Ascending aorta (tissue), 2 donors: ENCODE results near the gene PNRC2. TPM values are rescaled to one million over a fixed set of nuclear protein-coding genes. Genes with fewer than 3 reads are reported as not detected.
A peak's percentile ranks its signal among the peaks of the same experiment; 100 is the strongest.

Experiments used
- DNase-seq, 2 donors: peaks; one replicate each; pipeline ENCODE4 v3.0.0-alpha.2; 2019; ENCODE audit warnings: low spot score in 2 of 2
- H3K27ac ChIP-seq, 2 donors: fragments of 200-600 bp; sonication (generic); one replicate each; pipeline ENCODE4 v1.5.1; 2016 to 2017; ENCODE audit warnings: mild to moderate bottlenecking in 1 of 2
- H3K27me3 ChIP-seq: fragments of 200-600 bp; sonication (generic); one replicate; pipeline ENCODE4 v1.5.1; 2017
- H3K36me3 ChIP-seq, 2 donors: fragments of 200-600 bp; sonication (generic); one replicate each; pipeline ENCODE4 v1.5.1; 2016
- H3K4me1 ChIP-seq, 2 donors: fragments of 200-600 bp; sonication (generic); one replicate each; pipeline ENCODE4 v1.5.1; 2016 to 2017; ENCODE audit warnings: mild to moderate bottlenecking in 1 of 2
- H3K4me3 ChIP-seq, 2 donors: fragments of 200-600 bp; sonication (generic); one replicate each; pipeline ENCODE4 v1.5.1; 2016 to 2017; ENCODE audit warnings: mild to moderate bottlenecking in 1 of 2
- H3K9me3 ChIP-seq, 2 donors: fragments of 200-600 bp; sonication (generic); one replicate each; pipeline ENCODE4 v1.5.1; 2016
- intact Hi-C: fragments of 100-400 bp; cut with DNase I; formaldehyde crosslinking; loops from one replicate; pipeline ENCODE4 v1.15.1; 2023
- total RNA-seq: library from RNA; depleted of rRNA; stranded (reverse); fragments of >200 nt; gene quantifications from one replicate; pipeline ENCODE4 v1.1.0, GENCODE V29; 2016
- TF ChIP-seq, protein P1 (sequence below), 3 experiments: fragments of 200-600 bp in 2 of 3; fragments of 450-650 bp in 1 of 3; sonication (generic) in 2 of 3; IDR thresholded peaks; one replicate each; pipeline ENCODE4 v1.5.1; 2016 to 2019; ENCODE audit warnings: antibody characterized with exemption in 3 of 3, mild to moderate bottlenecking in 1 of 3, moderate library complexity in 1 of 3

PNRC2 gene, protein sequence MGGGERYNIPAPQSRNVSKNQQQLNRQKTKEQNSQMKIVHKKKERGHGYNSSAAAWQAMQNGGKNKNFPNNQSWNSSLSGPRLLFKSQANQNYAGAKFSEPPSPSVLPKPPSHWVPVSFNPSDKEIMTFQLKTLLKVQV
- total RNA-seq, result 62.7 TPM

DNA sequence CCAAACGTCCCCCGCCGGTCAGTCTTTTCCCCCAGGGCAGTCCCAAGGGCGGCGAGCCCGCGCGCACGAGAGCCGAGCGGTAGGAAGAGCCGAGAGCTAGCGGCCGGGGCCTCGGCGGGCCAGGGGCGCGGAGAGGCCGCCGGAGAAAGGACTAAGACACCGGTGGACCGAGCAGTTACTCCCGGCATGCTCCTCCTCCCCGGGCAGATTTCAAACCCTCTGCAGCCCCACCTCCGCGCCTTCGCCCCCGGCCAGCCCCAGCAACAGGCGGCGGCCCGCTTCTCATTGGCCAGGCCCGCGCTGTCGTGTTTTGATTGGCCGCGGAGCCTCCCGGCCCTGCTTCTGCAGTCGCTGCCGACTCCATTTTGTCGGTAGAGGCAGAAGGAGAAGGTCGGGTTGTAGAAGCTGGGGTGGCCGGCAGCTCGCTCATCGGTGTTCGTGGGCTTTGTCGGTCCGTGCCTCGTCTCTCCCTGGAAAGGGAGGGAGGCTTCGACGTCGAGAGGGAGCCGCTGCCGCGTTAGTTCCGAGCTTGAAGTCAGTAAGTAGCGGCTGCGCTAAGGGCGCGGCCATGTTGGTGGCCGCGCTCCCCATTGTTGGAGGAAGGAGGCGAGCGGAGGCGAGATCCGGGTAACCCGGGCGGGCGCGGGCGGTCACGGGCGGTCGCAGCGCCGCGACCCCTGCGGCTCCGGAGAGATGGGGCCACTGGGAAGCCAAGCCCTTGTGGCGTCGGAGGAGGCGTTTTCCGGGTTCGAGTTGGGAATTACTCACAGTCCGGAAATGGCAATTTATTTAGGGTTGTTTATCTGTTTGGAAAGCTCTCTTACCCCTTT lies at the start of gene PNRC2:
TSS of gene PNRC2 (plus strand) at position 368 of the 830 bp plus-strand sequence. CDS start 1,630 bp downstream, outside the sequence.
- TF ChIP-seq, protein P1, sequence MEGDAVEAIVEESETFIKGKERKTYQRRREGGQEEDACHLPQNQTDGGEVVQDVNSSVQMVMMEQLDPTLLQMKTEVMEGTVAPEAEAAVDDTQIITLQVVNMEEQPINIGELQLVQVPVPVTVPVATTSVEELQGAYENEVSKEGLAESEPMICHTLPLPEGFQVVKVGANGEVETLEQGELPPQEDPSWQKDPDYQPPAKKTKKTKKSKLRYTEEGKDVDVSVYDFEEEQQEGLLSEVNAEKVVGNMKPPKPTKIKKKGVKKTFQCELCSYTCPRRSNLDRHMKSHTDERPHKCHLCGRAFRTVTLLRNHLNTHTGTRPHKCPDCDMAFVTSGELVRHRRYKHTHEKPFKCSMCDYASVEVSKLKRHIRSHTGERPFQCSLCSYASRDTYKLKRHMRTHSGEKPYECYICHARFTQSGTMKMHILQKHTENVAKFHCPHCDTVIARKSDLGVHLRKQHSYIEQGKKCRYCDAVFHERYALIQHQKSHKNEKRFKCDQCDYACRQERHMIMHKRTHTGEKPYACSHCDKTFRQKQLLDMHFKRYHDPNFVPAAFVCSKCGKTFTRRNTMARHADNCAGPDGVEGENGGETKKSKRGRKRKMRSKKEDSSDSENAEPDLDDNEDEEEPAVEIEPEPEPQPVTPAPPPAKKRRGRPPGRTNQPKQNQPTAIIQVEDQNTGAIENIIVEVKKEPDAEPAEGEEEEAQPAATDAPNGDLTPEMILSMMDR (IDR thresholded peaks at IDR 0.05), result no peak
- H3K9me3 ChIP-seq, result no peaks in the 10 kb centered on the region
- H3K27ac ChIP-seq, result peak within 1 kb of the TSS; percentile 97 to 98
- intact Hi-C loops, result loop anchor here (1.0 to 10.0 kb wide), 7 partner anchors 21 to 159 kb away; partner anchors contain the start of genes FUCA1, GALE, MYOM3 and SRSF10
- DNase-seq, result peak; percentile 89 to 98
- H3K27me3 ChIP-seq, result no peaks in the 10 kb centered on the region
- H3K4me1 ChIP-seq, result peaks cover 0 to 12% of the 10 kb centered on the region in 2 donors
- H3K4me3 ChIP-seq, result peak within 1 kb of the TSS; percentile 76 to 81
- peaks cover 13 to 16% of the 10 kb centered on the region in 2 donors for H3K36me3 ChIP-seq

DNA sequence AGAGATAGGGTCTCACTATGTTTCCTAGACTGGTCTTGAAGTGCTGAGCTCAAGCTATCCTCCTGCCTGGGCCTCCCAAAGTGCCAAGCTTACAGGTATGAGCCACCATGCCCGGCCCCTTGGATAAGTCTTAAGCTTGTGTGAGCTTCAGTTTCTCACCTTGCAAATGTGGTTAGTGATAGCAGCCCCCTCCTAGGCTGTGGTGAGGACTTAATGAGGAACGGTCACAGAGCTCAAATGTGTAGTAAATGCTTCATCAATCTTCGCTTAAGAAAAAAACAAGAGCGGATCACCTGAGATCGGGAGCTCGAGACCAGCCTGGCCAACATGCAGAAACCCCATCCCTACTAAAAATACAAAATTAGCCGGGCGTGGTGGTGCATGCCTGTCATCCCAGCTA lies 49.5 kb upstream of the PNRC2 start:
- Histone ChIP-seq H3K9me3 (no peaks in the 10 kb centered on the region), H3K27ac (no peak overlapping the region), H3K27me3 (no peaks in the 10 kb centered on the region), H3K4me1 (no peaks in the 10 kb centered on the region), H3K4me3 (no peak overlapping the region), H3K36me3 (no peaks in the 10 kb centered on the region)
- TF ChIP-seq, protein P1 (IDR thresholded peaks at IDR 0.05), result no peak
- no peak for DNase-seq
- intact Hi-C loops, result loop anchor here (10.0 kb wide), 2 partner anchors 45 to 95 kb away; partner anchors contain the start of gene FUCA1

DNA sequence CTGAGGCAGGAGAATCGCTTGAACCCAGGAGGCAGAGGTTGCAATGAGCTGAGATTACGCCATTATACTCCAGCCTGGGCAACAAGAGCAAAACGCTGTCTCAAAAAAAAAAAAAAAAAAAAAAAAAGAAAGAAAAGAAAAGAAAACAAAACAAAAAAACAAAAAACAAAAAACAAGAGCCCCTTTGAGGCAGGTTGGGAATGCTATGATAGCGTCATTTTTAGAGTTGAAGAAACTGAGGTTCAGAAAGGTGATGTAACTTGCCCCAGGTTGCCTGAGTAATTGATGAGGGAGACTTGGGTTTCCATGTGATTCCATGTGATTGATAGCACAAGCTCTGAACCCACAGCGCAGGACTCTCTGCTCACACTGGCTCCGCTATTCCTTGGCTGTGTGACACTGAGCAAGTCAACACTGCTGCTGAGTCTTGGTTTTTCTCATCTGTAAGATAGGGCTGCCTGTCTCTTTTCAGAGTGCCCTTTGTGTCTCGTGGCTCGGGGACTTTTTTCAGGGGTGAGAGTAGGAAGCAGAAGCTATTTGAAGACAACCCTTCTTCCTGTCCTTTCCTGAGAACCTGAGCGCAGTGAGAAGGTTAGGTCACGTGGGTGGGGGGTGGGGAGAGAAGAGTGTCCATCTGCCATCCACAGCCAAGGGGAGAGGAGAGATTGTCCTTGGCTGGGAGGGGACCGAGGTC lies 48.9 kb upstream of the PNRC2 start:
- H3K36me3 ChIP-seq, result no peaks in the 10 kb centered on the region
- TF ChIP-seq, protein P1 (IDR thresholded peaks at IDR 0.05), result no peak
- no peaks in the 10 kb centered on the region for H3K4me1 ChIP-seq
- no peaks in the 10 kb centered on the region for H3K27me3 ChIP-seq
- intact Hi-C loops, result loop anchor here (10.0 kb wide), 2 partner anchors 46 to 96 kb away; partner anchors contain the start of gene FUCA1
- H3K4me3 ChIP-seq, result no peak overlapping the region
- no peak for DNase-seq
- H3K9me3 ChIP-seq, result no peaks in the 10 kb centered on the region
- H3K27ac ChIP-seq, result no peak overlapping the region

DNA sequence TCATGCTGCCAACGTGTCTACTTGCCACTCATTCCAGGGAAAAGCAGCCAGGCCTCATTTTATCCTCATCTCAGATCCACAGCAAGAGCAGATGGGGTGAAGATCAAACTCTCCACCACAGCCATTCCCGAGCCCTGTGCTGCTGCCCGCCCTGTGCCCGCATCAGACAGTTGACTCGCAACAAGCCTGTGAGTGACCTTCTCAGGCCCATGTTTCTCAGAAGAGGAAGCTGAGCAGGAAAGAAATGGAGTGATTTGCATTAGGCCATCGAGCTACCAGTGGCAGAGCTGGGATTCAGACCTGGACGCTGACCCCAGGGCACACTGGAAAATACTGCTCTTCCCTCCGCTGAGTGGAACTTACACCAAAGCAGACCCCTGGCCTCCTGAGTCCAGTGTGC lies 47.7 kb upstream of the PNRC2 start:
- intact Hi-C loops, result loop anchor here (10.0 kb wide), 2 partner anchors 47 to 97 kb away; partner anchors contain the start of gene FUCA1
- Histone ChIP-seq H3K4me1 (no peaks in the 10 kb centered on the region), H3K36me3 (no peaks in the 10 kb centered on the region), H3K4me3 (no peak overlapping the region), H3K27ac (no peak overlapping the region), H3K9me3 (no peaks in the 10 kb centered on the region), H3K27me3 (no peaks in the 10 kb centered on the region)
- TF ChIP-seq, protein P1 (IDR thresholded peaks at IDR 0.05), result no peak
- DNase-seq, result no peak

DNA sequence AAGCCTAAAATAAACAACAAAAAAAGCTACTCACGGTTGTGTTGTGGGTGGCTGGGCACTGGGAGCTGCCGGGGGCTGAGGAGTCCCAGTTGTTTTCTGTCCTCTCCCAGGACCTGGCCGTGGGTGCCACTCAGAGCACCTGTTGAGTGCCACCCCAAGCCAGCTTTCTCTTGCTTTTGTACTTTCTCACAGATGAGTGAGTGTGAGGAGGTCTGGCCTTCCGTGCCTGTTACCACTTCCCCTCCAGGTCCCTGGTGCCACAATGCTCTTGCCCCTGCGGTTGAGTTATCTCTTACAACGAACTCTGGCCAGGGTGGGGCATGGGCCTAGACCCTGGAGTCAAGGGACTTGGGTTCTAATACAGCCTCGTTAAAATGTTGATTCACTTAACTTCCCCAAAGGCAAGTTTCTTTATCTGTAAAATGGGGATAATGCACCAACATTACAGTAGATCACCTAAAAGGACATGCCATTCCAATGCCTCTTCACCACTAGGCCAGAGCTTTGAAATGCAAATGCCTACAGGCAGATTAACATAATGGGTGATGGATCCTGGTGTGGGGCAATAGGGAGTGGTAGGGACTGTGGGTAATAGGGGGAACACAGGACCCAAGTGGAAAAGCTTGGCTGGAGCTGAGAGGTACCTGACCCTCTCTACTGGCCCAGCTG lies 46.3 kb upstream of the PNRC2 start, which contains the start of gene CNR2:
TSS of gene CNR2 (minus strand) at position 151 of the 669 bp plus-strand sequence. CDS start 37,745 bp downstream, outside the sequence.
- DNase-seq, result no peak
- Histone ChIP-seq H3K4me3 (no peak within 1 kb of the TSS), H3K4me1 (no peaks in the 10 kb centered on the region), H3K27me3 (no peaks in the 10 kb centered on the region), H3K27ac (no peak within 1 kb of the TSS), H3K9me3 (no peaks in the 10 kb centered on the region), H3K36me3 (no peaks in the 10 kb centered on the region)
- intact Hi-C loops, result loop anchor here (10.0 kb wide), 2 partner anchors 49 to 99 kb away; partner anchors contain the start of gene FUCA1
- TF ChIP-seq, protein P1 (IDR thresholded peaks at IDR 0.05), result no peak
